Astrocyte of the spinal cord (primary cell): Measurements from ENCODE around the gene HIP1.
"Not testable (repeated sequence)": the region's sequence is repeated elsewhere in the genome, so short reads cannot be mapped to it uniquely, and the experiment has no call there.

Source experiments
- DNase-seq: peaks from one replicate; pipeline ENCODE4 v3.0.0; 2011; ENCODE audit warnings: low read depth, low spot score
- H3K4me3 ChIP-seq: 2 replicates; pipeline ENCODE4 v1.5.1; 2011; ENCODE audit warnings: low read depth, mild to moderate bottlenecking, low read length, moderate library complexity
- CTCF ChIP-seq: IDR thresholded peaks from 2 replicates; pipeline ENCODE4 v1.5.1; 2012; ENCODE audit warnings: low read depth, mild to moderate bottlenecking, low read length, inconsistent platforms
- in situ Hi-C: cut with HindIII; loops from 2 replicates; pipeline ENCODE4 v1.10.0; 2017; ENCODE audit warnings: low sequenced_read_pairs

Gene HIP1

GRCh38 chr7:75725306-75725705, 13.4 kb downstream of the HIP1 start:
- no peak for TF ChIP-seq CTCF
- no peak for DNase-seq
- in situ Hi-C loops = no loop called here
- H3K4me3 ChIP-seq = no peak overlapping the region

GRCh38 chr7:75723444-75723843, 15.3 kb downstream of the HIP1 start:
- H3K4me3 ChIP-seq = no peak overlapping the region
- no peak for DNase-seq
- in situ Hi-C loops = no loop called here
- no peak for TF ChIP-seq CTCF

GRCh38 chr7:75722373-75722772, 16.4 kb downstream of the HIP1 start:
- in situ Hi-C loops = no loop called here

GRCh38 chr7:75721922-75722321, 16.8 kb downstream of the HIP1 start:
- H3K4me3 ChIP-seq, DNase-seq, in situ Hi-C loops: not testable (repeated sequence)

More at GRCh38 chr7:75722373-75722772, 16.4 kb downstream of the HIP1 start:
- DNase-seq = no peak
- H3K4me3 ChIP-seq = no peak overlapping the region
- TF ChIP-seq CTCF = no peak

- in situ Hi-C loops = no loop called here
- TF ChIP-seq CTCF = no peak
- no peak overlapping the region for H3K4me3 ChIP-seq
- no peak for DNase-seq
Measured at GRCh38 chr7:75721426-75721825, 17.3 kb downstream of the HIP1 start.

GRCh38 chr7:75719626-75720025, 19.1 kb downstream of the HIP1 start:
- TF ChIP-seq CTCF = no peak
- no peak for DNase-seq
- H3K4me3 ChIP-seq = no peak overlapping the region
- in situ Hi-C loops = no loop called here

- in situ Hi-C loops = no loop called here
- no peak for TF ChIP-seq CTCF
- no peak overlapping the region for H3K4me3 ChIP-seq
Measured at GRCh38 chr7:75718390-75719031, 20.2 kb downstream of the HIP1 start.

GRCh38 chr7:75717746-75718145, 21.0 kb downstream of the HIP1 start:
- H3K4me3 ChIP-seq, in situ Hi-C loops, DNase-seq: not testable (repeated sequence)

More at GRCh38 chr7:75718390-75719031, 20.2 kb downstream of the HIP1 start:
- DNase-seq = no peak
